IMR-90 (cell line): ENCODE measurements around the gene THPO. TPM values are rescaled to one million over a fixed set of nuclear protein-coding genes. Genes with fewer than 3 reads are reported as not detected.

Source experiments
- ATAC-seq: fragments of 200-7000 bp; cut with Tn5 transposase; 2 replicates; pipeline ENCODE4 v1.9.1; 2020; ENCODE audit warnings: low read depth, mild to moderate bottlenecking, moderate library complexity
- BruUV-seq: library from RNA; stranded (reverse); fragments of 400-500 nt; replicated peaks from 2 replicates; lab custom pipeline; 2021; lab: Mats Ljungman, UMichigan
- CTCF ChIA-PET: fragments of 300-600 bp; formaldehyde crosslinking; extraction: SDS; loops from one replicate; lab custom pipeline; 2021; ENCODE audit warnings: antibody characterized with exemption; lab: Yijun Ruan, JAX
- POLR2A ChIA-PET: fragments of 300-600 bp; sonication (Branson Sonifier 250); formaldehyde crosslinking; loops from one replicate; lab custom pipeline; 2022; ENCODE audit warnings: antibody characterized with exemption; ENCODE audit not compliant: unreplicated experiment; lab: Charles Lee
- DNase-seq: peaks from one replicate; pipeline ENCODE4 v3.0.0; 2013
- H2AFZ ChIP-seq: replicated peaks from 2 replicates; pipeline ENCODE3; 2013; ENCODE audit warnings: low read length, mild to moderate bottlenecking; ENCODE audit not compliant: poor library complexity
- H2AK5ac ChIP-seq: 2 replicates; pipeline ENCODE4 v1.6.1; 2013; ENCODE audit warnings: low read depth, low read length, inconsistent platforms
- H2AK9ac ChIP-seq: replicated peaks from 2 replicates; pipeline ENCODE3; 2013; ENCODE audit warnings: mild to moderate bottlenecking, low read depth, low read length, moderate library complexity; ENCODE audit not compliant: poor library complexity
- H2BK120ac ChIP-seq: 2 replicates; pipeline ENCODE4 v1.6.1; 2013; ENCODE audit warnings: low read depth, low read length, inconsistent platforms
- H2BK15ac ChIP-seq: 3 replicates; pipeline ENCODE4 v1.6.1; 2013; ENCODE audit warnings: low read depth, low read length, inconsistent platforms
- H2BK20ac ChIP-seq: 2 replicates; pipeline ENCODE4 v1.6.1; 2013; ENCODE audit warnings: low read depth, mild to moderate bottlenecking, inconsistent platforms, low read length, moderate library complexity
- H2BK5ac ChIP-seq: 2 replicates; pipeline ENCODE4 v1.6.1; 2013; ENCODE audit warnings: mild to moderate bottlenecking, low read depth, low read length, inconsistent platforms; ENCODE audit not compliant: poor library complexity, severe bottlenecking
- H3K14ac ChIP-seq: replicated peaks from 2 replicates; pipeline ENCODE4 v1.6.1; 2013; ENCODE audit warnings: low read depth, low read length, inconsistent platforms
- H3K18ac ChIP-seq: 2 replicates; pipeline ENCODE4 v1.6.1; 2013; ENCODE audit warnings: low read depth, low read length, control low read depth
- H3K23ac ChIP-seq: 2 replicates; pipeline ENCODE4 v1.6.1; 2013; ENCODE audit warnings: low read depth, low read length, inconsistent platforms
- H3K27ac ChIP-seq: 2 replicates; pipeline ENCODE4 v1.5.1; 2013; ENCODE audit warnings: mild to moderate bottlenecking, control low read depth, low read length; ENCODE audit not compliant: insufficient read depth
- H3K27me3 ChIP-seq: 2 replicates; pipeline ENCODE4 v1.6.1; 2013; ENCODE audit warnings: low read length; ENCODE audit not compliant: control insufficient read depth, insufficient read depth
- H3K36me3 ChIP-seq: 2 replicates; pipeline ENCODE4 v1.6.1; 2013; ENCODE audit warnings: low read length, mixed read lengths; ENCODE audit not compliant: control insufficient read depth, insufficient read depth
- H3K4ac ChIP-seq: 2 replicates; pipeline ENCODE4 v1.6.1; 2013; ENCODE audit warnings: low read depth, low read length, inconsistent platforms
- H3K4me1 ChIP-seq: 2 replicates; pipeline ENCODE4 v1.6.1; 2013; ENCODE audit warnings: low read length, mixed read lengths; ENCODE audit not compliant: control insufficient read depth, insufficient read depth
- H3K4me2 ChIP-seq: 2 replicates; pipeline ENCODE4 v1.6.1; 2013; ENCODE audit warnings: low read depth, mild to moderate bottlenecking, control low read depth, low read length, moderate library complexity
- H3K4me3 ChIP-seq: 2 replicates; pipeline ENCODE4 v1.5.1; 2013; ENCODE audit warnings: low read depth, mild to moderate bottlenecking, control low read depth, low read length, moderate library complexity; ENCODE audit not compliant: insufficient read depth
- H3K56ac ChIP-seq: 2 replicates; pipeline ENCODE4 v1.6.1; 2013; ENCODE audit warnings: low read length, inconsistent platforms; ENCODE audit not compliant: insufficient read depth; ENCODE audit errors: extremely low read depth
- H3K79me1 ChIP-seq, 2 experiments: 2 replicates each; pipeline ENCODE4 v1.6.1; 2013; ENCODE audit warnings: low read length in 2 of 2, inconsistent platforms in 1 of 2, low read depth in 1 of 2
- H3K9ac ChIP-seq: 2 replicates; pipeline ENCODE4 v1.6.1; 2013; ENCODE audit warnings: low read depth, low read length, control low read depth
- H3K9me1 ChIP-seq: 2 replicates; pipeline ENCODE4 v1.6.1; 2013; ENCODE audit warnings: low read length, inconsistent platforms; ENCODE audit not compliant: insufficient read depth
- H3K9me3 ChIP-seq: 2 replicates; pipeline ENCODE4 v1.6.1; 2013; ENCODE audit warnings: low read length; ENCODE audit not compliant: control insufficient read depth, insufficient read depth
- H4K20me1 ChIP-seq: 2 replicates; pipeline ENCODE4 v1.6.1; 2013; ENCODE audit warnings: low read length, inconsistent platforms; ENCODE audit not compliant: insufficient read depth
- H4K5ac ChIP-seq: 2 replicates; pipeline ENCODE4 v1.6.1; 2013; ENCODE audit warnings: mild to moderate bottlenecking, low read depth, low read length, control low read depth
- H4K8ac ChIP-seq, 2 experiments: 2 replicates each; pipeline ENCODE4 v1.6.1; 2013; ENCODE audit warnings: low read depth in 2 of 2, low read length in 2 of 2, control low read depth in 1 of 2, inconsistent platforms in 1 of 2
- H4K91ac ChIP-seq: 2 replicates; pipeline ENCODE4 v1.6.1; 2013; ENCODE audit warnings: low read depth, low read length, inconsistent platforms; ENCODE audit not compliant: insufficient read depth
- FOS ChIP-seq: fragments of 150-350 bp; IDR thresholded peaks from 2 replicates; pipeline ENCODE4 v1.6.1; 2016; ENCODE audit warnings: low read depth, low read length
- MXI1 ChIP-seq: IDR thresholded peaks from 2 replicates; pipeline ENCODE4 v1.6.1; 2012; ENCODE audit warnings: low read depth, mild to moderate bottlenecking, low read length, moderate library complexity, borderline replicate concordance
- NFE2L2 ChIP-seq: fragments of 150-350 bp; IDR thresholded peaks from 2 replicates; pipeline ENCODE4 v1.6.1; 2016; ENCODE audit warnings: low read depth, mild to moderate bottlenecking, low read length
- POLR2A ChIP-seq: IDR thresholded peaks from 2 replicates; pipeline ENCODE4 v1.6.1; 2012; ENCODE audit warnings: mild to moderate bottlenecking, low read depth, low read length
- RAD21 ChIP-seq: IDR thresholded peaks from 2 replicates; pipeline ENCODE4 v1.6.1; 2012; ENCODE audit warnings: low read length, improper control_type of control experiment
- SMC3 ChIP-seq: fragments of 150-350 bp; IDR thresholded peaks from 2 replicates; pipeline ENCODE4 v1.6.1; 2016; ENCODE audit warnings: low read depth, mild to moderate bottlenecking, antibody characterized with exemption, low read length, moderate library complexity
- WGBS, 2 experiments: methylation state at CpG; one replicate each; pipeline versions ENCODE4 v1.1.5 to v1.1.7; 2013; ENCODE audit warnings: missing lambda C conversion rate in 2 of 2; ENCODE audit not compliant: insufficient read length in 1 of 2; ENCODE audit errors: extremely low coverage in 2 of 2; 5-methylcytosine and 5-hydroxymethylcytosine counted together
- dilution Hi-C: fragments of 300-500 bp; cut with HindIII; formaldehyde crosslinking; loops from one replicate; pipeline ENCODE4 v1.14.3; 2018; ENCODE audit warnings: low sequenced_read_pairs; ENCODE audit not compliant: unreplicated experiment
- in situ Hi-C: fragments of 300-500 bp; cut with MboI; formaldehyde crosslinking; loops from 3 replicates; pipeline ENCODE4 v1.14.3; 2019; ENCODE audit warnings: low sequenced_read_pairs, inconsistent platforms, mixed read lengths
- intact Hi-C: fragments of 100-400 bp; cut with micrococcal nuclease; formaldehyde crosslinking; loops from 2 replicates; pipeline ENCODE4 v1.10.0; 2022
- polyA plus RNA-seq, 3 experiments: library from polyadenylated mRNA; depleted of rRNA; stranded (reverse); fragments of >200 nt; gene quantifications; 2 replicates each; pipeline ENCODE4 v1.2.3, GENCODE V29; 2012; ENCODE audit warnings: low replicate concordance in 1 of 3
- total RNA-seq: library from RNA; depleted of rRNA; stranded (reverse); fragments of >200 nt; gene quantifications from 2 replicates; pipeline ENCODE4 v1.2.3, GENCODE V29; 2012
- TF ChIP-seq, protein P1 (sequence below): fragments of 150-350 bp; IDR thresholded peaks from 2 replicates; pipeline ENCODE4 v1.6.1; 2017; ENCODE audit warnings: mild to moderate bottlenecking, antibody characterized with exemption, low read length, low read depth
- TF ChIP-seq, protein P2 (sequence below): conservative IDR thresholded peaks from 2 replicates; pipeline ENCODE4 v1.5.1; 2012; ENCODE audit warnings: mild to moderate bottlenecking, low read depth, low read length, improper control_type of control experiment
- TF ChIP-seq, protein P3 (sequence below): fragments of 150-350 bp; IDR thresholded peaks from 2 replicates; pipeline ENCODE4 v1.6.1; 2016; ENCODE audit warnings: low read depth, mild to moderate bottlenecking, low read length, moderate library complexity, borderline replicate concordance

The THPO gene
- total and polyA plus RNA-seq, 2 of the 4 experiments (the other 2 are of a cell fraction): not detected

DNA sequence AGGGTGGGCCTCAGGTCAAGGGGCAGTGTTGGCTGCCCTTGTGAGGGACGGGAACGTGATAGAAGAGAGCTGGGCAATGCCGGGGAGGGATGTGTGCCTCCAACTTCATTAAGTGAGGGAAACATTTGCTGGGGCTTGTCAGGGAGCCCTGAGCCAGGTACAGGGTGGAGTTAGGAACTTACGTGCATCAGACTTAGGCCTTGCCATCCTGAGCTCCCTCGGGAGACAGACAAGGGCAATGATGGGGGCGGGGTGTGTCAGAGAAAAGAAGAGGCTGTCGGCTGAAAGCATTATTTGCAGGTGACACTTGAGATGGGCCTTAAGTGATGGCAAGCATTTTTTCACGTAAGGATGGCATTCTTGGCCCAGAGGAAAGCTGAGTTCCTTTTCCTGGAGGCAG is 39.0 kb downstream of the THPO start:
- TF ChIP-seq FOS (no peak), SMC3 (no peak), RAD21 (no peak), POLR2A (no peak), NFE2L2 (no peak), MXI1 (no peak)
- TF ChIP-seq, protein P1, sequence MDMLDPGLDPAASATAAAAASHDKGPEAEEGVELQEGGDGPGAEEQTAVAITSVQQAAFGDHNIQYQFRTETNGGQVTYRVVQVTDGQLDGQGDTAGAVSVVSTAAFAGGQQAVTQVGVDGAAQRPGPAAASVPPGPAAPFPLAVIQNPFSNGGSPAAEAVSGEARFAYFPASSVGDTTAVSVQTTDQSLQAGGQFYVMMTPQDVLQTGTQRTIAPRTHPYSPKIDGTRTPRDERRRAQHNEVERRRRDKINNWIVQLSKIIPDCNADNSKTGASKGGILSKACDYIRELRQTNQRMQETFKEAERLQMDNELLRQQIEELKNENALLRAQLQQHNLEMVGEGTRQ: no peak
- TF ChIP-seq, protein P2, sequence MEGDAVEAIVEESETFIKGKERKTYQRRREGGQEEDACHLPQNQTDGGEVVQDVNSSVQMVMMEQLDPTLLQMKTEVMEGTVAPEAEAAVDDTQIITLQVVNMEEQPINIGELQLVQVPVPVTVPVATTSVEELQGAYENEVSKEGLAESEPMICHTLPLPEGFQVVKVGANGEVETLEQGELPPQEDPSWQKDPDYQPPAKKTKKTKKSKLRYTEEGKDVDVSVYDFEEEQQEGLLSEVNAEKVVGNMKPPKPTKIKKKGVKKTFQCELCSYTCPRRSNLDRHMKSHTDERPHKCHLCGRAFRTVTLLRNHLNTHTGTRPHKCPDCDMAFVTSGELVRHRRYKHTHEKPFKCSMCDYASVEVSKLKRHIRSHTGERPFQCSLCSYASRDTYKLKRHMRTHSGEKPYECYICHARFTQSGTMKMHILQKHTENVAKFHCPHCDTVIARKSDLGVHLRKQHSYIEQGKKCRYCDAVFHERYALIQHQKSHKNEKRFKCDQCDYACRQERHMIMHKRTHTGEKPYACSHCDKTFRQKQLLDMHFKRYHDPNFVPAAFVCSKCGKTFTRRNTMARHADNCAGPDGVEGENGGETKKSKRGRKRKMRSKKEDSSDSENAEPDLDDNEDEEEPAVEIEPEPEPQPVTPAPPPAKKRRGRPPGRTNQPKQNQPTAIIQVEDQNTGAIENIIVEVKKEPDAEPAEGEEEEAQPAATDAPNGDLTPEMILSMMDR: no peak
- TF ChIP-seq, protein P3, sequence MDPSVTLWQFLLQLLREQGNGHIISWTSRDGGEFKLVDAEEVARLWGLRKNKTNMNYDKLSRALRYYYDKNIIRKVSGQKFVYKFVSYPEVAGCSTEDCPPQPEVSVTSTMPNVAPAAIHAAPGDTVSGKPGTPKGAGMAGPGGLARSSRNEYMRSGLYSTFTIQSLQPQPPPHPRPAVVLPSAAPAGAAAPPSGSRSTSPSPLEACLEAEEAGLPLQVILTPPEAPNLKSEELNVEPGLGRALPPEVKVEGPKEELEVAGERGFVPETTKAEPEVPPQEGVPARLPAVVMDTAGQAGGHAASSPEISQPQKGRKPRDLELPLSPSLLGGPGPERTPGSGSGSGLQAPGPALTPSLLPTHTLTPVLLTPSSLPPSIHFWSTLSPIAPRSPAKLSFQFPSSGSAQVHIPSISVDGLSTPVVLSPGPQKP: no peak
- Histone ChIP-seq H2BK120ac (no peak overlapping the region), H3K27me3 (no peaks in the 10 kb centered on the region), H3K79me1 (peaks cover 18 to 82% of the 10 kb centered on the region in 2 experiments; a peak in 3 of 4 replicates), H2BK5ac (no peak overlapping the region), H3K4me3 (peak overlapping the region; percentile 7; the same call in 1 of the 2 replicates), H3K27ac (no peak overlapping the region), H3K4me2 (peak overlapping the region; percentile 37), H3K36me3 (peaks cover 28% of the 10 kb centered on the region), H2BK20ac (no peak overlapping the region), H3K9ac (peak overlapping the region; percentile 30; the same call in 1 of the 2 replicates), H3K14ac (no peak overlapping the region), H2AK9ac (peak overlapping the region; percentile 81), H3K4ac (peak overlapping the region; percentile 25; the same call in 1 of the 2 replicates), H3K23ac (peak overlapping the region; percentile 15; the same call in 1 of the 2 replicates), H4K5ac (no peak overlapping the region), H3K9me3 (no peaks in the 10 kb centered on the region), H3K9me1 (peaks cover 25% of the 10 kb centered on the region), H2BK15ac (no peak overlapping the region), H4K8ac (peak overlapping the region in 1 of 2 experiments; percentile 33; a peak in 1 of 4 replicates), H4K20me1 (peaks cover 41% of the 10 kb centered on the region), H2AFZ (peak overlapping the region; percentile 82), H4K91ac (no peak overlapping the region), H3K56ac (no peak overlapping the region), H3K18ac (no peak overlapping the region), H2AK5ac (peak overlapping the region; percentile 72; the same call in 1 of the 2 replicates), H3K4me1 (peaks cover 38% of the 10 kb centered on the region)
- ATAC-seq (no peak), DNase-seq (no peak)
- ChIA-PET POLR2A (interaction anchor here (2.2 kb wide), 1 partner anchor 24 kb away, joined by 5 read pairs; no protein-coding TSS in a partner anchor), CTCF (interaction anchor here (0.8 to 1.3 kb wide), 2 partner anchors 13 to 19 kb away, joined by 3 to 6 read pairs; no protein-coding TSS in a partner anchor)
- intact Hi-C loops (no loop called here), in situ Hi-C loops (no loop called here), dilution Hi-C loops (no loop called here)
- BruUV-seq: no TSS peak
- WGBS, 2 experiments: 41% methylated on average over 5 of the region's 8 CpGs; no CpG with 5 or more reads in 1 of the 2 experiments
